Endothelial cell (in vitro differentiated cells): ENCODE data around the gene PGAP1. TPM values are rescaled to one million over a fixed set of nuclear protein-coding genes. Genes with fewer than 3 reads are reported as not detected.

Experiments used
- DNase-seq: peaks from one replicate; pipeline ENCODE4 v3.0.0; 2021; ENCODE audit warnings: low spot score
- H3K27ac Mint-ChIP-seq: one replicate; pipeline ENCODE4 v1.8.0; 2021; ENCODE audit warnings: mixed read lengths, inconsistent platforms; ENCODE audit not compliant: unreplicated experiment
- H3K27me3 Mint-ChIP-seq: one replicate; pipeline ENCODE4 v1.8.0; 2021; ENCODE audit warnings: mild to moderate bottlenecking, moderate library complexity, mixed read lengths, inconsistent platforms; ENCODE audit not compliant: unreplicated experiment
- H3K36me3 Mint-ChIP-seq: one replicate; pipeline ENCODE4 v1.8.0; 2021; ENCODE audit warnings: mild to moderate bottlenecking, low read depth, mixed read lengths, inconsistent platforms; ENCODE audit not compliant: unreplicated experiment
- H3K4me1 Mint-ChIP-seq: one replicate; pipeline ENCODE4 v1.8.0; 2021; ENCODE audit warnings: mild to moderate bottlenecking, mixed read lengths, inconsistent platforms; ENCODE audit not compliant: unreplicated experiment
- H3K4me3 Mint-ChIP-seq: one replicate; pipeline ENCODE4 v1.8.0; 2021; ENCODE audit warnings: mild to moderate bottlenecking, mixed read lengths, inconsistent platforms; ENCODE audit not compliant: unreplicated experiment
- H3K9me3 Mint-ChIP-seq: one replicate; pipeline ENCODE4 v1.8.0; 2021; ENCODE audit warnings: mixed read lengths, inconsistent platforms; ENCODE audit not compliant: unreplicated experiment
- CTCF ChIP-seq: fragments of 200-600 bp; sonication (generic); IDR thresholded peaks from one replicate; pipeline ENCODE4 v1.5.0; 2021; ENCODE audit warnings: antibody characterized with exemption; ENCODE audit not compliant: unreplicated experiment
- total RNA-seq: library from RNA; stranded (reverse); fragmentation: NEBNext Ultra II Directional; extraction: Animal tissue kit (Norgen Biotek cat#: 25700); gene quantifications from one replicate; pipeline ENCODE4 v1.2.1, GENCODE V29; 2021; ENCODE audit not compliant: unreplicated experiment

Gene PGAP1
- total RNA-seq, 1 donor from 2014 or later: 32.9 TPM

- no peak for TF ChIP-seq CTCF
Observed at GRCh38 chr2:196939371-196939770, 12.9 kb upstream of the PGAP1 start.

GRCh38 chr2:196935432-196935831 is 8.9 kb upstream of the PGAP1 start:
- H3K9me3 Mint-ChIP-seq: no peaks in the 10 kb centered on the region
- TF ChIP-seq CTCF: no peak
- H3K4me1 Mint-ChIP-seq: no peaks in the 10 kb centered on the region
- no peaks in the 10 kb centered on the region for H3K27me3 Mint-ChIP-seq
- H3K36me3 Mint-ChIP-seq: no peaks in the 10 kb centered on the region
- H3K4me3 Mint-ChIP-seq: no peak overlapping the region
- no peak for DNase-seq
- no peak overlapping the region for H3K27ac Mint-ChIP-seq

More at GRCh38 chr2:196939371-196939770, 12.9 kb upstream of the PGAP1 start:
- H3K9me3 Mint-ChIP-seq: no peaks in the 10 kb centered on the region
- H3K4me3 Mint-ChIP-seq: no peak overlapping the region
- no peaks in the 10 kb centered on the region for H3K27me3 Mint-ChIP-seq
- no peak for DNase-seq
- H3K36me3 Mint-ChIP-seq: no peaks in the 10 kb centered on the region
- H3K27ac Mint-ChIP-seq: no peak overlapping the region
- H3K4me1 Mint-ChIP-seq: peaks cover 3% of the 10 kb centered on the region

DNA sequence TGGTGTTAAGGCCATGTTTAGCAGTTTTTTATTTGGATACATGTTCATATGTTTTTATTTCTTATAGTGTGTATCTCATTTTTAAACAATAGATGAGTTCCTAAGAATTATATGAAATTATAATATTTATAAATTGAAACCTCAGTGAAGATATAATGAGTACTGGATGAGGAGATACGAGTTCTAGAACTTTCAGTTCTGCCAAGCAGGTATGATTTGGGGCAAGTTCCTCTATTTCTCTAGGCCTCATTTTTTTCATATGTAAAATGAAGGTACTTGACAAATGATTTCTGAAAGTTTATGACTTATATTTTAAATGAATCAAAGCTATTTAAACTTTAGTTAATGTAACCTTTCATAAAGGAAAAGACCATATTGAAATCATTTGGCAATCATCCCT is 8.2 kb upstream of the PGAP1 start:
- no peaks in the 10 kb centered on the region for H3K36me3 Mint-ChIP-seq
- H3K4me1 Mint-ChIP-seq: no peaks in the 10 kb centered on the region
- no peaks in the 10 kb centered on the region for H3K27me3 Mint-ChIP-seq
- DNase-seq: no peak
- TF ChIP-seq CTCF: no peak
- H3K4me3 Mint-ChIP-seq: no peak overlapping the region
- H3K9me3 Mint-ChIP-seq: no peaks in the 10 kb centered on the region
- H3K27ac Mint-ChIP-seq: no peak overlapping the region

DNA sequence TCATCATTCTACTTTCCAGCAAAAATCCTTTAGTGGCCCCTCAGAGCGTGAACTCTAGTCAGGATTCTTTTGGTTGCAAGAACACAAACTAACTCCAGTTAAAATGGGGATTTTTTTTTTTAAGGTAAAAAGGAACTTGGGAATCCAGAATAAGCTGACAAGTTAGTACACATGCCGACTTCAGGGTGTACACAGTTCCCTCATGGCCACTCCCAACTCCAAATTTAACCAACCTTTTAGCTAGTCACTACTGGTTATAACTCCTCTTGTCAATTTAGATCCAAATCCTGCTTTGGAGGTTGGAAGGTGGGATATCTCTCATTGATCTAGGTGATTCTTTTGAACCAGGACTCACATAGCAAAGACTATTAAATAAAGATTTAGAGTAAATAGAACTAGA is 5.0 kb upstream of the PGAP1 start:
- Mint-ChIP-seq H3K27me3 (peaks cover 3% of the 10 kb centered on the region), H3K27ac (no peak overlapping the region), H3K4me3 (no peak overlapping the region), H3K4me1 (peaks cover 8% of the 10 kb centered on the region), H3K36me3 (no peaks in the 10 kb centered on the region), H3K9me3 (no peaks in the 10 kb centered on the region)
- no peak for DNase-seq
- TF ChIP-seq CTCF: no peak

- Mint-ChIP-seq H3K27ac (peak overlapping the region; percentile 84), H3K27me3 (peaks cover 6% of the 10 kb centered on the region), H3K4me1 (peaks cover 24% of the 10 kb centered on the region), H3K36me3 (no peaks in the 10 kb centered on the region), H3K9me3 (no peaks in the 10 kb centered on the region), H3K4me3 (peak overlapping the region; percentile 99)
- no peak for TF ChIP-seq CTCF
- no peak for DNase-seq
Observed at GRCh38 chr2:196927376-196928225, 1.1 kb upstream of the PGAP1 start.
